ENCODE data around the gene RWDD1. TPM values are rescaled to one million over a fixed set of nuclear protein-coding genes. Genes with fewer than 3 reads are reported as not detected.

The RWDD1 gene
- polyA plus RNA-seq, 3 donors, result 38.8 to 82.7 (median 40.1) TPM

- 63 to 97% (median 70%) methylated on average over 1 of the region's 1 CpG for WGBS, 3 donors
- no peak overlapping the region for H3K27ac ChIP-seq (ENCODE audit: low read depth, low read length)
Measured at GRCh38 chr6:116556065-116556464, 15.2 kb upstream of the RWDD1 start.

DNA sequence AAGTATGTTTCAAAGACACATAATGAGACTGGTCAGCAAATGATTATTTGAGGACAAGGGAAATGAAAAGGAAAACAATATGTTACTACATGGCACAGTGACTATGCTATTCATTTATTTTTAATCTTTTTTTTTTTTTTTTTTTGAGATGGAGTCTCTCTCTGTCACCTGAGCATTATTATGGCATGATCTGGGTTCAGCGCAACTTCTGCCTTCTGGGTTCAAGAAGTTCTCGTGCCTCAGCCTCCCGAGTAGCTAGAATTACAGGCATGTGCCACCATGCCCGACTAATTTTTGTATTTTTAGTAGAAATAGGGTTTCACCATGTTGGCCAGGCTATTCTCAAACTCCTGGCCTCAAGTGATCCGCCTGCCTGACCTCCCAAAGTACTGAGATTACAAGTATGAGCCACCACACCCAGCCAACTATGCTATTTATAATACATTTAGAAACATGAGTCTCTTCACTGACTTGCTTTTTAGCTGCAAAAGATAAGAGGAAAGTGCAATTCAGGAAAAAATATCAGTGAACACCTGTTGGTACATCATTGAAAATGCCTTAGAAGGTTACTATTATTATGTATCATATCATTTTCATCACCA is 14.4 kb upstream of the RWDD1 start:
- H3K27ac ChIP-seq (ENCODE audit: low read depth, low read length), result no peak overlapping the region
- 87 to 94% (median 88%) methylated on average over 5 of the region's 5 CpGs for WGBS, 3 donors

GRCh38 chr6:116557893-116558292 is 13.4 kb upstream of the RWDD1 start:
- WGBS, 3 donors, result 23 to 49% (median 36%) methylated on average over 5 of the region's 5 CpGs

GRCh38 chr6:116560130-116560529 is 11.2 kb upstream of the RWDD1 start:
- WGBS, 3 donors, result 75 to 80% (median 77%) methylated on average over 2 of the region's 2 CpGs
- no peak overlapping the region for H3K27ac ChIP-seq (ENCODE audit: low read depth, low read length)

More at GRCh38 chr6:116557893-116558292, 13.4 kb upstream of the RWDD1 start:
- H3K27ac ChIP-seq (ENCODE audit: low read depth, low read length), result no peak overlapping the region

DNA sequence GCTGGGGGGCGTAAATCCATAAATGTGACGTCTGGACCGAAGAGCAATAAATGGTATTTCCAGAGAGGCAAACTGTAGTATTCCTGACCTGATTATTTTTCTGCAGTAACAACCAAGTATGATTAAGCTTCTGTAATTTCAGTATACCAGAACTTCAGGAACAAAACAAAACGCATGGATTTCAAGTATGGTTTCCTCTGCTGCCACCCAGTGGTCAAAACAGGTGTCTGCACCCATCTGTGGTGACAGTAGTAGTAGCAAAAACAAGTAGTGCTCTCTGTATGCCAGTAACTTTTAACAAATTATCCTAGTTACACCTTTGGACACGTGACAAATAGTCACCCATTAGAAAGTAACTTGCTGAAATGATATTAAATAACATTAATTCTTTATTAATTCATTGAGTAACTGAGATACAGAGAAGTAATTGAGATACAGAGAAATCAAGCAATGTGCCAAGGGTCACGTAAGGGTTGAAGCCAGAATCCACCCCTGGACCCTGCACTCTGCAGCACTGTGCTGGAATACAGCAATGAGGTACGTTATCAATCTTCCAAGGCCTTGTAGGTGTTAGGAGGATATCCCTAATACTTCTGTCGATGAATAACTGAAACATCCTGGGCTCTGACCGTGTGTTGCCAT is 9.8 kb upstream of the RWDD1 start:
- H3K27ac ChIP-seq (ENCODE audit: low read depth, low read length), result no peak overlapping the region
- WGBS, 3 donors, result 43 to 48% (median 47%) methylated on average over 9 of the region's 9 CpGs

GRCh38 chr6:116562019-116562403 is 9.3 kb upstream of the RWDD1 start:
- H3K27ac ChIP-seq (ENCODE audit: low read depth, low read length), result no peak overlapping the region
- WGBS, 3 donors, result 76 to 96% (median 91%) methylated on average over 4 of the region's 4 CpGs

GRCh38 chr6:116562614-116563013 is 8.7 kb upstream of the RWDD1 start:
- H3K27ac ChIP-seq (ENCODE audit: low read depth, low read length), result no peak overlapping the region
- WGBS, 3 donors, result 35 to 55% (median 43%) methylated on average over 3 of the region's 3 CpGs

GRCh38 chr6:116563830-116564229 is 7.5 kb upstream of the RWDD1 start:
- 93 to 95% (median 94%) methylated on average over 9 of the region's 9 CpGs for WGBS, 3 donors
- H3K27ac ChIP-seq (ENCODE audit: low read depth, low read length), result no peak overlapping the region

DNA sequence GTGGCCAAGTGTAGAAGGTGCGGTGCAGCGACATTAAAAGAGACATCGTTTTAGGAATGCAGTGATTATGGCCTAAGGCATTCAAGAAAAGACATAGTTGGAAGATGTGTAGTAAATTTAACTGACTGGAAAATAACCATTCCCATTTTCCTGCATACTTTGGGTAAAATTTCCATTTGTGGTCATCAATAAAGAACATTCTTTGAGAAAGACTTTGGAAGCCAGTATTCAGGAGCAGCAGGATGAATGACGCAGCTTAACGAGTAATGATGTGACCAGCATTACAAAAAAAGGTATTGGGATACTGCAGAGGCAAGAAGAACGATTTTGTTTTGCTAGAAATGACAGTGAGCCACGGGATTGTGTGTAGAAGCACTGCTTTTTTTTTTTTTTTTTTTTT is 7.0 kb upstream of the RWDD1 start:
- no peak overlapping the region for H3K27ac ChIP-seq (ENCODE audit: low read depth, low read length)
- 81 to 88% (median 86%) methylated on average over 7 of the region's 7 CpGs for WGBS, 3 donors

DNA sequence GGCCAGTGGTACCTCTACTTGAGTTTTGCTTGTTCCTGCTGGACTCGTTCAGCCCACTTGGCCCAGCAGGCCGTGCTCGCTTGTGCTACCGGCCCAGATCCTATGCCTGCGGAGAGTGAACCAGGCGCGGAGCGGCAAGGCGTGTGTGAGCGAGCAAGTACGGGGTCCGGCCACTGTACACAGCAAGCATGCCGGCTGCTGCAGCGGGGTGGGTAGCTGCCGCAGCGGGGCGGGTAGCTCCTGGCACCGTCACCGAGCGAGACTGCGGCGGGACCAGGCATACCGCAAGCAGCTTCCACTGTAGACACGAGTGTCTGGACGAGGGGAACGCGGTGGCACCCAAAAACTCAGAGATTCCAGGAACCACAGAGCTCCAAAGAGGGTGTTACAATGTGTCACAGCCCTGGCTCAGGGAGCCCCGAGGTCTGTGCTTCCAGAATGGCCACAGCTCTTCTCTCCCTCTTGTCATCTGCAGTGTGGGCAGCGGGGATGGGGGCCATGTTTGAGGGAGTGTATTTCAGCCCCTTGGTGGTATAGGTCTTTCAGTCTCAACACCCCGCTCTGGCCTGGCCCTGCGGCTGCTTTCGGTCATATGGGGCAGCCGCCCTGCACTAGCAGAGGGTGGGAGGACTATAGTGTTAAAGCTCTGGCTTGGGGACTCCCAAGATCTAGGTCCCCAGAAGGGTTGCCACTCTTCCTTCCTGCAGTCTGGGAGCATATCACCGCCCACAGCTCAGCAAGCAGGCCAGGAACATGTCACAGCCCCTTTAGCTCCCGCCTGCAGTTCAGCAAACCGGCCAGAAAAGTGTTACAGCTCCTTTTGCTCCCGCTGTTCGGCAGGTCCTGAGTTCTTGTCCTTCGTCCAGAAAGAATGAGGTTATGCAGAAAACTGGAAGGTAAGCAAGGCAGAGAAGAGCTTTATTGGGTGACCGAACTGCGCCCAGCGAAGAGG is 6.1 kb upstream of the RWDD1 start:
- WGBS, 3 donors, result 44 to 50% (median 48%) methylated on average over 39 to 42 of the region's 42 CpGs
- no peak overlapping the region for H3K27ac ChIP-seq (ENCODE audit: low read depth, low read length)

GRCh38 chr6:116568111-116568510 is 3.2 kb upstream of the RWDD1 start:
- H3K27ac ChIP-seq (ENCODE audit: low read depth, low read length), result no peak overlapping the region

GRCh38 chr6:116568821-116569755 is 2.2 kb upstream of the RWDD1 start:
- WGBS, 3 donors, result 55 to 60% (median 56%) methylated on average over 7 of the region's 7 CpGs
- no peak overlapping the region for H3K27ac ChIP-seq (ENCODE audit: low read depth, low read length)

DNA sequence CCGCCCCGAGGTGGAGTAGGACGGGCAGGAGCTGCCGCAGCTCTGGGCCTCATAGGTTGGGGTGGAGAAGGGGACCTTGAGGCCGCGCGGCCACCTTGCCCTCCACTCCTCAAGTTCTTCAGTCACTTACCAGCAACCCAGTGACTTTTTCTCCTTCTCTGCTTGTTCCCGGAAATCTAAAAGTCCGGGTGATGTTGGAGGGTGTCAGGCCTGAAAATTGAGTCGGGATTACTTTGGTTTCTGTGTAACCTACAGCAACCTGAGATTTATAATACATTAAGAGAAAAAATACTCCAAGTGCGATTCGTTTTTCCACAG is 338 bp downstream of the RWDD1 start:
- peak overlapping the region; percentile 86 for H3K27ac ChIP-seq (ENCODE audit: low read depth, low read length)
- WGBS, 3 donors, result 0 to 1% (median 1%) methylated on average over 12 of the region's 12 CpGs

DNA sequence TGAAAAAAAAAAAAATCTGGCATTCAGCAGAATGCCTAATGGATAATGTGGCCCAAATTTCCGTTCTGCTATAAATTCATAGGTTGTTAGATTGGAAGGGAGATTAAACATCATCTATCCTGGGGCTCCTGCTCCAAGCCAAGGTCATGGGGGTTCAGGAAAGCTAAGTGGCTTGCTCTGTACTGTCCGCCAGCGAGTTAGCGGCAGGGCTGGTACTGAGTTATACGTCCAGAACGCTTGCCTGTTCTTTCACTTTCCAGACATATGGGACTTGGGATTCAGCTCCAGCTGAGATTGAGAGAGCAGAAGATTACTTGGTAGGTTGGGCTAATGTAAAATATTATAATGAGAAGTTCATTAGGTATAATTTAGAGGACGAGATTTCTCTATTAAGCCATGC is 858 bp downstream of the RWDD1 start:
- 3 to 5% (median 4%) methylated on average over 7 of the region's 7 CpGs for WGBS, 3 donors

DNA sequence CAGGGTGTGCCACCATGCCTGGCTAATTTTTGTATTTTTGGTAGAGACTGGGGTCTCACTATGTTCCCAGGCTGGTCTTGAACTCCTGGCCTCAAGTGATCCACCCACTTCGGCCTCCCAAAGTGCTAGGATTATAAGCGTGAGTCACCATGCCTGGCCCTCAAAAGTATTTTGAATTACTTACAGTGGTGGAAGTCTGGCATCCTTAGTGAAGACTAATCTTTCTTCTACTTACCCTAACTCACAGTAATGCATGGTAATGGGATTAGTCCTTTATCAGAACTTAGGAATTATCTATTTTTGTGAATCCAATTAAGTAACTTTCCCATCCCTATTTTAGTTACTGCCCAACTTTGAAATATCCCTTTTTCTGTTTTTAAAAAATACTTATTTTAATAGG is 3.9 kb downstream of the RWDD1 start:
- 96 to 98% (median 96%) methylated on average over 2 of the region's 2 CpGs for WGBS, 3 donors
- H3K27ac ChIP-seq (ENCODE audit: low read depth, low read length), result no peak overlapping the region

More for the DNA sequence above, 858 bp downstream of the RWDD1 start:
- H3K27ac ChIP-seq (ENCODE audit: low read depth, low read length), result no peak overlapping the region

GRCh38 chr6:116577486-116577885 is 6.2 kb downstream of the RWDD1 start:
- H3K27ac ChIP-seq (ENCODE audit: low read depth, low read length), result no peak overlapping the region
- WGBS, 3 donors, result 80 to 81% (median 81%) methylated on average over 5 of the region's 5 CpGs

- no peak overlapping the region for H3K27ac ChIP-seq (ENCODE audit: low read depth, low read length)
Measured at GRCh38 chr6:116578335-116578734, 7.0 kb downstream of the RWDD1 start.

GRCh38 chr6:116579143-116579542 is 7.8 kb downstream of the RWDD1 start:
- H3K27ac ChIP-seq (ENCODE audit: low read depth, low read length), result no peak overlapping the region
- 67 to 87% (median 75%) methylated on average over 1 of the region's 1 CpG for WGBS, 3 donors

All from adipose tissue (tissue), 3 donors.